GM12892 (cell line): ENCODE results near the gene ARHGAP26.

Source experiments
- POLR2A ChIP-seq: IDR thresholded peaks from 2 replicates; pipeline ENCODE4 v1.6.1; 2011; ENCODE audit warnings: low read depth, low read length, control low read depth
- POLR2AphosphoS5 ChIP-seq: IDR thresholded peaks from 2 replicates; pipeline ENCODE4 v1.6.1; 2011; ENCODE audit warnings: low read depth, low read length, control low read depth
- TAF1 ChIP-seq: IDR thresholded peaks from 2 replicates; pipeline ENCODE4 v1.6.1; 2011; ENCODE audit warnings: low read depth, mild to moderate bottlenecking, control low read depth, low read length, borderline replicate concordance

DNA sequence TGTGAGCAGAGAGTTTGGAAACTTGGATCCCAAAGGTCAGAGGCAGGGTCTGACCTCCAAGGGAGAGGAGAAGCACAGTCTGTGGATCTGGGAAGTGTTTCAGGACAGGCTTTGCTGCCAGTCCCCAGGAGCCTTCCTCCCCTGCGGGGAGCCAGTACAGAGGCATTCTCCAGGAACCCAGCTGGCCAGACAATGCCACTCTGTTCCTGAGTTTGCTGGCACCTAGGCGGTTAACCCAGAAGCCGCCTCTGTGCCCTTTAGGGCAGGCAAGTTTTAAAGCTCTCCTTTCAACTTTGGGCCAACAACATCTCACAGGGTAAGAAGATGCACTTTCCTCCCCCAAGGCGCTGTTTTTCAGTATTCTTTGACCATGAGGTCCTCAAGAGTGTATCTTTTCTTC is 47.3 kb upstream of the ARHGAP26 start:
- no peak for TF ChIP-seq TAF1
- TF ChIP-seq POLR2AphosphoS5: no peak
- no peak for TF ChIP-seq POLR2A
